ENCODE results near the gene CDC14A.

DNA sequence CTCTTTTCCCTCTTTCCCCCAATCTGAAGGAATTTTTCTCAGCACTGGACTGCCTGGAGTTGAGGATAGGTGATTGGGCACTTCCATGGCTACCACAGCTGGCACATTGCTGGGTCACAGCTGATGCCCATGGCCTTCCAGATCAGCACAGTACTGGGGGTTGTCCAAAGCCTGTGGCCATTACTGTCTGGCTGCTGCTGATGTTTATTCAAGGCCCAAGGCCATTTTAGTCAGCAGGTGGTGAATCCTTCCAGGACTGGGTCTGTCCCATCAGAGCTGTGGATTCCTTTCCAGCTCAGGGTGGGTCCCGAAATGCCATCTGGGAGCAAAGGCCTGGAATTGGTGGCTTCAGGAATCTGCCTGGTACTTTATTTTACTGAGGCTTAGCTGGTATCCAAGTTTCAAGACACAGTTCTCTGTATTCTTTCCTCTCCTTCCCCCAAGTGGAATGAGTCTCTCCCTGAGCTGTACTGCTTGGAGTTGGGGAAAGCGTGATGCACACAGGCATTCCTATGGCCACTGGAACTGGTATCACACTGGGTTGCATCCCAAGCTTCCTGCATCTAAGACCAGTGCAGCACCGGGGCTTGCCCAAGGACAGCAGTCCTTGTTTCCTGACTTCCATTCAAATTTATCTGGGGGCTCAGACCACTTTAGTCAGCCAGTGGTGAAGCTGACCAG lies 204.8 kb downstream of the CDC14A start:
- TF ChIP-seq, protein P1, sequence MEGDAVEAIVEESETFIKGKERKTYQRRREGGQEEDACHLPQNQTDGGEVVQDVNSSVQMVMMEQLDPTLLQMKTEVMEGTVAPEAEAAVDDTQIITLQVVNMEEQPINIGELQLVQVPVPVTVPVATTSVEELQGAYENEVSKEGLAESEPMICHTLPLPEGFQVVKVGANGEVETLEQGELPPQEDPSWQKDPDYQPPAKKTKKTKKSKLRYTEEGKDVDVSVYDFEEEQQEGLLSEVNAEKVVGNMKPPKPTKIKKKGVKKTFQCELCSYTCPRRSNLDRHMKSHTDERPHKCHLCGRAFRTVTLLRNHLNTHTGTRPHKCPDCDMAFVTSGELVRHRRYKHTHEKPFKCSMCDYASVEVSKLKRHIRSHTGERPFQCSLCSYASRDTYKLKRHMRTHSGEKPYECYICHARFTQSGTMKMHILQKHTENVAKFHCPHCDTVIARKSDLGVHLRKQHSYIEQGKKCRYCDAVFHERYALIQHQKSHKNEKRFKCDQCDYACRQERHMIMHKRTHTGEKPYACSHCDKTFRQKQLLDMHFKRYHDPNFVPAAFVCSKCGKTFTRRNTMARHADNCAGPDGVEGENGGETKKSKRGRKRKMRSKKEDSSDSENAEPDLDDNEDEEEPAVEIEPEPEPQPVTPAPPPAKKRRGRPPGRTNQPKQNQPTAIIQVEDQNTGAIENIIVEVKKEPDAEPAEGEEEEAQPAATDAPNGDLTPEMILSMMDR (IDR thresholded peaks at IDR 0.05), result no peak
- TF ChIP-seq POLR2AphosphoS5 (IDR thresholded peaks at IDR 0.05; ENCODE audit: low read depth, low read length), result no peak
- TF ChIP-seq REST (IDR thresholded peaks at IDR 0.05; ENCODE audit: insufficient read depth in 1 of 2, low read depth in 2 of 2, low read length in 1 of 2), result no peak
- TF ChIP-seq TCF7L2 (IDR thresholded peaks at IDR 0.05; ENCODE audit: low read depth, low read length), result no peak
- no peak for TF ChIP-seq SIN3A (IDR thresholded peaks at IDR 0.05; ENCODE audit: borderline replicate concordance, insufficient read depth, low read depth, low read length)
